IgD-negative memory B cell (primary cell): ENCODE measurements around the gene C3orf20. TPM values are rescaled to one million over a fixed set of nuclear protein-coding genes. Genes with fewer than 3 reads are reported as not detected.

Experiments
- H3K27ac Mint-ChIP-seq, 3 donors: one replicate each; pipeline ENCODE4 v1.8.0; 2020 to 2022; ENCODE audit warnings: mild to moderate bottlenecking in 3 of 3, mixed read lengths in 3 of 3, moderate library complexity in 1 of 3
- H3K27me3 Mint-ChIP-seq: one replicate; pipeline ENCODE4 v1.8.0; 2021; ENCODE audit warnings: mixed read lengths
- H3K36me3 Mint-ChIP-seq: one replicate; pipeline ENCODE4 v1.8.0; 2020; ENCODE audit warnings: mild to moderate bottlenecking, mixed read lengths
- H3K4me1 Mint-ChIP-seq, 3 donors: one replicate each; pipeline ENCODE4 v1.8.0; 2020 to 2022; ENCODE audit warnings: mixed read lengths in 3 of 3, mild to moderate bottlenecking in 1 of 3
- H3K4me3 Mint-ChIP-seq, 4 donors: one replicate each; pipeline ENCODE4 v1.8.0; 2020 to 2022; ENCODE audit warnings: mild to moderate bottlenecking in 4 of 4, mixed read lengths in 4 of 4, moderate library complexity in 3 of 4
- H3K9me3 Mint-ChIP-seq, 3 donors: one replicate each; pipeline ENCODE4 v1.8.0; 2020 to 2021; ENCODE audit warnings: mixed read lengths in 3 of 3, mild to moderate bottlenecking in 1 of 3
- polyA plus RNA-seq: library from polyadenylated mRNA; unstranded; fragments of 300-500 nt; fragmentation: Illumina TruSeq; gene quantifications from one replicate; pipeline ENCODE4 v1.2.3, GENCODE V29; 2021

Gene C3orf20
- not detected for polyA plus RNA-seq

GRCh38 chr3:14674841-14675240 lies at the start of gene C3orf20:
C3orf20 (plus strand) TSS chr3:14675141; CDS start chr3:14682714, 7,573 bp downstream.
- H3K4me3 Mint-ChIP-seq = no peak within 1 kb of the TSS
- no peaks in the 10 kb centered on the region for H3K27me3 Mint-ChIP-seq
- H3K9me3 Mint-ChIP-seq = no peaks in the 10 kb centered on the region
- peaks cover 10% of the 10 kb centered on the region for H3K36me3 Mint-ChIP-seq
- H3K27ac Mint-ChIP-seq = no peak within 1 kb of the TSS
- peaks cover 0 to 6% (median 3%) of the 10 kb centered on the region in 3 donors for H3K4me1 Mint-ChIP-seq

GRCh38 chr3:14625443-14625842 lies 49.5 kb upstream of the C3orf20 start:
- Mint-ChIP-seq H3K4me1 (peaks cover 0 to 2% (median 0%) of the 10 kb centered on the region in 3 donors), H3K36me3 (no peaks in the 10 kb centered on the region), H3K4me3 (no peak overlapping the region), H3K9me3 (peaks cover 2 to 3% (median 2%) of the 10 kb centered on the region in 3 donors), H3K27me3 (peaks cover 7% of the 10 kb centered on the region), H3K27ac (no peak overlapping the region)

- H3K4me3 Mint-ChIP-seq = no peak overlapping the region
- no peaks in the 10 kb centered on the region for H3K36me3 Mint-ChIP-seq
- peak overlapping the region in 1 of 3 donors; percentile 61 for H3K27ac Mint-ChIP-seq
- peaks cover 7% of the 10 kb centered on the region for H3K27me3 Mint-ChIP-seq
- H3K4me1 Mint-ChIP-seq = peaks cover 0 to 2% (median 0%) of the 10 kb centered on the region in 3 donors
- H3K9me3 Mint-ChIP-seq = peaks cover 2 to 3% (median 2%) of the 10 kb centered on the region in 3 donors
These were observed 47.1 kb upstream of the C3orf20 start for GRCh38 chr3:14627815-14628214.

GRCh38 chr3:14628406-14628805 lies 46.5 kb upstream of the C3orf20 start:
- H3K27me3 Mint-ChIP-seq = peaks cover 8% of the 10 kb centered on the region
- H3K4me3 Mint-ChIP-seq = no peak overlapping the region
- H3K36me3 Mint-ChIP-seq = no peaks in the 10 kb centered on the region
- peaks cover 0 to 2% (median 0%) of the 10 kb centered on the region in 3 donors for H3K4me1 Mint-ChIP-seq
- H3K9me3 Mint-ChIP-seq = peaks cover 2 to 3% (median 2%) of the 10 kb centered on the region in 3 donors
- no peak overlapping the region for H3K27ac Mint-ChIP-seq

- Mint-ChIP-seq H3K36me3 (no peaks in the 10 kb centered on the region), H3K4me3 (no peak overlapping the region), H3K27me3 (peaks cover 12% of the 10 kb centered on the region), H3K27ac (no peak overlapping the region), H3K9me3 (peaks cover 2 to 3% (median 2%) of the 10 kb centered on the region in 3 donors), H3K4me1 (peaks cover 0 to 2% (median 0%) of the 10 kb centered on the region in 3 donors)
These were observed 44.4 kb upstream of the C3orf20 start for GRCh38 chr3:14630404-14631100.

GRCh38 chr3:14631101-14631497 lies 43.8 kb upstream of the C3orf20 start:
- H3K4me3 Mint-ChIP-seq = no peak overlapping the region
- H3K9me3 Mint-ChIP-seq = peaks cover 2 to 3% (median 2%) of the 10 kb centered on the region in 3 donors
- H3K27ac Mint-ChIP-seq = no peak overlapping the region
- peaks cover 0 to 2% (median 0%) of the 10 kb centered on the region in 3 donors for H3K4me1 Mint-ChIP-seq
- no peaks in the 10 kb centered on the region for H3K36me3 Mint-ChIP-seq
- peaks cover 18% of the 10 kb centered on the region for H3K27me3 Mint-ChIP-seq

- H3K36me3 Mint-ChIP-seq = no peaks in the 10 kb centered on the region
- H3K27me3 Mint-ChIP-seq = peaks cover 22% of the 10 kb centered on the region
- peaks cover 0 to 2% (median 0%) of the 10 kb centered on the region in 3 donors for H3K4me1 Mint-ChIP-seq
- peaks cover 2 to 3% (median 2%) of the 10 kb centered on the region in 3 donors for H3K9me3 Mint-ChIP-seq
- H3K4me3 Mint-ChIP-seq = no peak overlapping the region
- no peak overlapping the region for H3K27ac Mint-ChIP-seq
These were observed 43.1 kb upstream of the C3orf20 start for GRCh38 chr3:14631687-14632441.

- H3K36me3 Mint-ChIP-seq = no peaks in the 10 kb centered on the region
- peaks cover 24% of the 10 kb centered on the region for H3K27me3 Mint-ChIP-seq
- H3K4me1 Mint-ChIP-seq = no peaks in the 10 kb centered on the region
- peaks cover 2 to 3% (median 2%) of the 10 kb centered on the region in 3 donors for H3K9me3 Mint-ChIP-seq
- no peak overlapping the region for H3K4me3 Mint-ChIP-seq
- no peak overlapping the region for H3K27ac Mint-ChIP-seq
These were observed 42.5 kb upstream of the C3orf20 start for GRCh38 chr3:14632442-14632930.

GRCh38 chr3:14633417-14633816 lies 41.5 kb upstream of the C3orf20 start:
- Mint-ChIP-seq H3K27me3 (peaks cover 30% of the 10 kb centered on the region), H3K4me1 (no peaks in the 10 kb centered on the region), H3K36me3 (no peaks in the 10 kb centered on the region), H3K4me3 (no peak overlapping the region), H3K27ac (no peak overlapping the region), H3K9me3 (peaks cover 0 to 7% (median 0%) of the 10 kb centered on the region in 3 donors)

GRCh38 chr3:14633819-14634424 lies 41.0 kb upstream of the C3orf20 start:
- no peak overlapping the region for H3K27ac Mint-ChIP-seq
- peaks cover 0 to 9% (median 0%) of the 10 kb centered on the region in 3 donors for H3K9me3 Mint-ChIP-seq
- peak overlapping the region in 1 of 4 donors; percentile 37 for H3K4me3 Mint-ChIP-seq
- peaks cover 26% of the 10 kb centered on the region for H3K27me3 Mint-ChIP-seq
- no peaks in the 10 kb centered on the region for H3K36me3 Mint-ChIP-seq
- H3K4me1 Mint-ChIP-seq = no peaks in the 10 kb centered on the region

GRCh38 chr3:14634763-14635400 lies 40.1 kb upstream of the C3orf20 start:
- no peaks in the 10 kb centered on the region for H3K4me1 Mint-ChIP-seq

GRCh38 chr3:14636496-14637087 lies 38.3 kb upstream of the C3orf20 start:
- no peaks in the 10 kb centered on the region for H3K4me1 Mint-ChIP-seq
- H3K4me3 Mint-ChIP-seq = no peak overlapping the region
- no peaks in the 10 kb centered on the region for H3K36me3 Mint-ChIP-seq
- H3K9me3 Mint-ChIP-seq = peaks cover 0 to 9% (median 0%) of the 10 kb centered on the region in 3 donors
- peaks cover 34% of the 10 kb centered on the region for H3K27me3 Mint-ChIP-seq
- no peak overlapping the region for H3K27ac Mint-ChIP-seq

More at GRCh38 chr3:14634763-14635400, 40.1 kb upstream of the C3orf20 start:
- Mint-ChIP-seq H3K36me3 (no peaks in the 10 kb centered on the region), H3K27ac (no peak overlapping the region), H3K9me3 (peaks cover 0 to 9% (median 0%) of the 10 kb centered on the region in 3 donors), H3K27me3 (peaks cover 29% of the 10 kb centered on the region), H3K4me3 (no peak overlapping the region)

- Mint-ChIP-seq H3K27me3 (peaks cover 30% of the 10 kb centered on the region), H3K27ac (no peak overlapping the region), H3K9me3 (peaks cover 0 to 9% (median 0%) of the 10 kb centered on the region in 3 donors)
These were observed 34.8 kb upstream of the C3orf20 start for GRCh38 chr3:14640157-14640562.

GRCh38 chr3:14640734-14641133 lies 34.2 kb upstream of the C3orf20 start:
- H3K27me3 Mint-ChIP-seq = peaks cover 24% of the 10 kb centered on the region
- H3K27ac Mint-ChIP-seq = no peak overlapping the region
- no peaks in the 10 kb centered on the region for H3K36me3 Mint-ChIP-seq
- no peaks in the 10 kb centered on the region for H3K4me1 Mint-ChIP-seq
- H3K4me3 Mint-ChIP-seq = no peak overlapping the region
- H3K9me3 Mint-ChIP-seq = peaks cover 0 to 9% (median 0%) of the 10 kb centered on the region in 3 donors

More at GRCh38 chr3:14640157-14640562, 34.8 kb upstream of the C3orf20 start:
- H3K4me1 Mint-ChIP-seq = no peaks in the 10 kb centered on the region
- no peaks in the 10 kb centered on the region for H3K36me3 Mint-ChIP-seq
- no peak overlapping the region for H3K4me3 Mint-ChIP-seq
